ENCODE results near the gene ALX4. TPM values are rescaled to one million over a fixed set of nuclear protein-coding genes. Genes with fewer than 3 reads are reported as not detected.

Gene ALX4
- total RNA-seq, 1 donor from 2014 or later, result not detected

DNA sequence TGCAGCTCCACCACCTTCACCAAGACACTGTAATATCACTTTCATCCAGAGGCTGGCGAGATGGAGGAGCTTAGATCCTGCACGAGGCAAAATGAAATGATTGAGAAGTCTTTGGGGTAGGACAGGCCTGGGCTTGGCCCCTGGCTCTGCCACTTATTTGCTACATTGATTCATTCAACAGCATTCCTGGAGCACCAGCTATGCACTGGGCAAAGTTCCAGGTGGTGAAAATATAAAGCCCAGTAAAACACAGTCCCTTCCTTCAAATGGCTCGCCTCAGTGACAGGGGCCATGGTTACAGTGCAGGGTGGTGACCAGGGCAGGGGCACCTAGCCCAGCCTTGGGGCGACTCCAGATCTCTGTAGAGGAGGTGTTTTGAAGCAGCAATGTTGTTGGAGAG lies 19.7 kb downstream of the ALX4 start:
- no peak overlapping the region for H3K4me3 ChIP-seq
- DNase-seq, result no peak

DNA sequence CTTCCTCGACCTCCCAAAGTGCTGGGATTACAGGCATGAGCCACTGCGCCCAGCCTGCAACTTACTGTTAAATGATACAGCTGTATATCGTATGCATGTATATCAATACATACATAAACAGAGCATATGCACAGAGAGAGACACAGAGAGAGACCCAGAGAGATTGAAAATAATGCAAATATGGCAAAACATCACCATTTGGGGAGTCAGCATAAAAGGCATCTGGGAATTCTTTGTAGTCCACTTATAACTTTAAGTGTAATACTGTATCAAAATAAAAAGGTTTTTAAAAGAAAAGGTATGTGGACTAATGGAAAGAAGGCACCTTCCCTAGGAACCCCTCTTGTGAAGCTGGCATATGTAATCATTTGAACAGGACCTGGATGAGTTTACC lies 21.8 kb downstream of the ALX4 start:
- intact Hi-C loops (cut with DNase I), result loop anchor here (10.0 kb wide), 1 partner anchor 257 kb away; no protein-coding TSS in a partner anchor
- Histone ChIP-seq H3K4me3 (no peak overlapping the region), H3K9me3 (no peaks in the 10 kb centered on the region), H3K27ac (no peak overlapping the region), H3K27me3 (ENCODE audit: low read depth) (no peaks in the 10 kb centered on the region), H3K36me3 (no peaks in the 10 kb centered on the region), H3K4me1 (no peaks in the 10 kb centered on the region)
- no peak for ATAC-seq
- TF ChIP-seq, protein P1, sequence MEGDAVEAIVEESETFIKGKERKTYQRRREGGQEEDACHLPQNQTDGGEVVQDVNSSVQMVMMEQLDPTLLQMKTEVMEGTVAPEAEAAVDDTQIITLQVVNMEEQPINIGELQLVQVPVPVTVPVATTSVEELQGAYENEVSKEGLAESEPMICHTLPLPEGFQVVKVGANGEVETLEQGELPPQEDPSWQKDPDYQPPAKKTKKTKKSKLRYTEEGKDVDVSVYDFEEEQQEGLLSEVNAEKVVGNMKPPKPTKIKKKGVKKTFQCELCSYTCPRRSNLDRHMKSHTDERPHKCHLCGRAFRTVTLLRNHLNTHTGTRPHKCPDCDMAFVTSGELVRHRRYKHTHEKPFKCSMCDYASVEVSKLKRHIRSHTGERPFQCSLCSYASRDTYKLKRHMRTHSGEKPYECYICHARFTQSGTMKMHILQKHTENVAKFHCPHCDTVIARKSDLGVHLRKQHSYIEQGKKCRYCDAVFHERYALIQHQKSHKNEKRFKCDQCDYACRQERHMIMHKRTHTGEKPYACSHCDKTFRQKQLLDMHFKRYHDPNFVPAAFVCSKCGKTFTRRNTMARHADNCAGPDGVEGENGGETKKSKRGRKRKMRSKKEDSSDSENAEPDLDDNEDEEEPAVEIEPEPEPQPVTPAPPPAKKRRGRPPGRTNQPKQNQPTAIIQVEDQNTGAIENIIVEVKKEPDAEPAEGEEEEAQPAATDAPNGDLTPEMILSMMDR (IDR thresholded peaks at IDR 0.05), result no peak
- no peak for DNase-seq

More for the DNA sequence above, 19.7 kb downstream of the ALX4 start:
- TF ChIP-seq, protein P1 (IDR thresholded peaks at IDR 0.05), result no peak
- ATAC-seq, result no peak
- Histone ChIP-seq H3K9me3 (no peaks in the 10 kb centered on the region), H3K27ac (no peak overlapping the region), H3K27me3 (ENCODE audit: low read depth) (peaks cover 4% of the 10 kb centered on the region), H3K36me3 (no peaks in the 10 kb centered on the region), H3K4me1 (no peaks in the 10 kb centered on the region)
- intact Hi-C loops (cut with DNase I), result no loop called here

DNA sequence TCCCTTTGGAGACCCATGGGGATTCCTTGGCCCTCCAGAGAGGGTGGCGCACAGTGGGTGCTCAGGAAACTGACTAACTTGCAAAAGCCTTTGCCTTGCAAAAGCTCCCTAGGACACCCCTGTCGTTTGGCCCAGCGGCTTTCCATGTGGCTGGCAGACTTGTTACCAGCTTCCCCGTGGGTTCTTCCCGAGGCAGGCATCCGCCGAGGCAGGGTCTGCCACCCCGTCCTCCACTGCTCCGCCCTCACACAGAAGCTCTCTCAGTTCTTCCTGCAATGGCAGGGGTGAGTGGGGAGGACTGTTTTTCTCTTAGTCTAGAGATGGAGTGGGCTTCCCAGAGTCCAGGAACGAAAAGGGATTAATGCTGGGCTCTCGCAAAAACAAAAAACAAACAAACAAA lies 23.0 kb downstream of the ALX4 start:
- H3K4me3 ChIP-seq, result no peak overlapping the region
- intact Hi-C loops (cut with DNase I), result loop anchor here (10.0 kb wide), 1 partner anchor 258 kb away; no protein-coding TSS in a partner anchor
- no peaks in the 10 kb centered on the region for H3K36me3 ChIP-seq
- DNase-seq (no peak), ATAC-seq (no peak)
- TF ChIP-seq, protein P1 (IDR thresholded peaks at IDR 0.05), result no peak
- H3K27me3 ChIP-seq (ENCODE audit: low read depth), result no peaks in the 10 kb centered on the region
- H3K9me3 ChIP-seq, result no peaks in the 10 kb centered on the region
- no peaks in the 10 kb centered on the region for H3K4me1 ChIP-seq
- no peak overlapping the region for H3K27ac ChIP-seq

DNA sequence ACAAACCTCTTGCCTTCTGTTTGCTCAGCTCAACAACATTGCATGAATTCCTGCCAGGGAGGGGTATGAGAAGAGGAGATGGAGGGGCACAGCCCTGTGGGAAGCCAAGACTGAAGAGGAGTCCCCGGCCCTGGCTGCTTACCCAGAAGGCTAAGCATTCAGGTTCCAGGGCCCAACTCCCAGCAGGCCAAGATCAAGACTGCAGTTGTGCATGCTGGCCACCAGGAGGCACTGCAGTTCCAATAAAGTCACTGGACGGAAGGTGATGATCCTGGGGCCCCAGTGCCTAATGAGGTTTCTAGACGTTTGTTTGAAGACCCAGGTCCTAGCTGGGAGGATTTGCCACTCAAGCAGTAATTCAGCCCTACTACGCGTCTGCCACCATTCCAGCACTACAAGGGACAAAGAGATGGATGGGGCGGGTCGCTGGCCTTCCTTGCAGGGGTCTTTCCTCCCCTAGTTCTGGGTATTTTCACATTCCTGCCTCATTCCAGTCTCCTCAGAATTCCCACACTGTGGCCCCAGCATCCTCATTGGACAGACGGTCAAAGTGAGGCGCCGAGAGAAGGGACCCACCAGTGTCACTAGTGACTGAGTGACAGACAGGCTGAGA lies 23.6 kb downstream of the ALX4 start:
- Histone ChIP-seq H3K27ac (no peak overlapping the region), H3K4me1 (no peaks in the 10 kb centered on the region), H3K4me3 (no peak overlapping the region), H3K9me3 (no peaks in the 10 kb centered on the region), H3K36me3 (no peaks in the 10 kb centered on the region), H3K27me3 (ENCODE audit: low read depth) (no peaks in the 10 kb centered on the region)
- TF ChIP-seq, protein P1 (IDR thresholded peaks at IDR 0.05), result peak; percentile 95
- intact Hi-C loops (cut with DNase I), result loop anchor here (10.0 kb wide), 1 partner anchor 258 kb away; no protein-coding TSS in a partner anchor
- peak; percentile 82 to 83 for ATAC-seq
- DNase-seq, result peak; percentile 59

DNA sequence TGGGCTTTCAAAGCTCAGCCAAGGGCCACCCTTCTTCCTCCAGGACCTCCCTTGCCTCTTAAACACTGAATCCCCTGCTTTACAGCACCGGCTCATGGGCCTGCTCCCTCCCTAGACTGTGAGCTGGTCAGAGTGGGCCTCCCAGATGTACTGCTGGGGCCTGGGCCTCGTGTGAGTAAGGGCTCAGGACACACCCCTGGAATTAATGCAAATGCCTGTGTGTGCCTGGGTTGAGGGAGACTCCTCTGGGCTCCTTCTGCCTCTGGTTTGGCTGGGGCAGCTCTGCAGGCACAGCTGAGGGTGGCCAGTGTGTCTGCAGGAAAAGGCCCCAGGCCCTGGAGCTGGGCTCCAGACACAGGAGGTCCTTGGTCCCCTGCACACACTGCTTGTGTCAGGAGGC lies 24.2 kb downstream of the ALX4 start:
- intact Hi-C loops (cut with DNase I), result loop anchor here (10.0 kb wide), 1 partner anchor 259 kb away; no protein-coding TSS in a partner anchor
- peak in 1 of 2 donors; percentile 23 for ATAC-seq
- DNase-seq, result no peak
- H3K4me1 ChIP-seq, result no peaks in the 10 kb centered on the region
- no peaks in the 10 kb centered on the region for H3K36me3 ChIP-seq
- H3K9me3 ChIP-seq, result no peaks in the 10 kb centered on the region
- H3K4me3 ChIP-seq, result no peak overlapping the region
- TF ChIP-seq, protein P1 (IDR thresholded peaks at IDR 0.05), result no peak
- no peaks in the 10 kb centered on the region for H3K27me3 ChIP-seq (ENCODE audit: low read depth)
- no peak overlapping the region for H3K27ac ChIP-seq
